ENCODE data around the gene ELL2. TPM values are rescaled to one million over a fixed set of nuclear protein-coding genes. Genes with fewer than 3 reads are reported as not detected.

ELL2 gene
- total RNA-seq, 1 experiment from 2014 or later, result 27.5 TPM

DNA sequence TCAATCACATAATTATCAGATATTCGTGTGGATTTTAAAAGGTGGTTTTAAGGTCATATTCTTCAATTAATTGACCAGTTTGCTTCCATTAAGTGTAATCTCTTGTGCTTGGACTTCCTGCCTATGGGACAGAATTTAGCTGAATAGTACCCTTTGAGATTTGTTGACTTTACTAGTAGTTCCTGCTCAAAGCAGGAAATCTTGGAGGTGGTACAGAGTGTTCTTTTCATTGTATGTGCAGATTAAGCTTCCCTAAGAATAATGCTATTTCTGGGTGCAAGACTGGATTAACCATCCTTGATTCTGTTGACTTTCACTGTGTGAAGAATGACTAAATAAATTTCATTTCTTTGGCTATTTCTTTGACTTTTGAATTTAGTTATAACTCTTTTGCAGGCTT is 45.4 kb upstream of the ELL2 start:
- no peaks in the 10 kb centered on the region for H3K79me2 ChIP-seq (ENCODE audit: insufficient read depth, low read length)
- H4K91ac ChIP-seq (ENCODE audit: insufficient read length, low read depth, low read length), result no peak overlapping the region
- H3K27me3 ChIP-seq (ENCODE audit: insufficient read depth, low read length), result no peaks in the 10 kb centered on the region
- H3K23me2 ChIP-seq (ENCODE audit: insufficient read length, low read depth, low read length, poor library complexity, severe bottlenecking), result no peaks in the 10 kb centered on the region
- H2AFZ ChIP-seq (ENCODE audit: low read length), result no peak overlapping the region
- no peak for DNase-seq
- H3K27ac ChIP-seq (ENCODE audit: insufficient read length, low read depth, low read length), result no peak overlapping the region
- no peak overlapping the region for H2BK120ac ChIP-seq (ENCODE audit: low read depth, low read length, poor library complexity, severe bottlenecking)
- no peak overlapping the region for H3K18ac ChIP-seq (ENCODE audit: insufficient read length, low read depth, low read length)
- no peak overlapping the region for H3T11ph ChIP-seq (ENCODE audit: low read length)
- no peak overlapping the region for H3K27ac Mint-ChIP-seq
- WGBS (ENCODE audit: extremely low coverage, insufficient read length, low lambda C conversion rate), result no CpG with 5 or more reads among the region's 1 CpG
- H3K4me2 ChIP-seq (ENCODE audit: insufficient read depth, insufficient read length, low read length), result no peak overlapping the region
- H3K4me3 Mint-ChIP-seq, result no peak overlapping the region
- no peak overlapping the region for H3K9ac ChIP-seq (ENCODE audit: extremely low read depth, insufficient read length, low read length)
- no peaks in the 10 kb centered on the region for H3K27me3 Mint-ChIP-seq (ENCODE audit: low read depth)
- no peak overlapping the region for H3K23ac ChIP-seq (ENCODE audit: insufficient read length, low read depth, low read length)
- H3K4me1 Mint-ChIP-seq, result no peaks in the 10 kb centered on the region
- no peak overlapping the region for H2BK20ac ChIP-seq (ENCODE audit: low read depth, low read length, poor library complexity, severe bottlenecking)
- H3K56ac ChIP-seq (ENCODE audit: insufficient read length, low read depth, low read length), result no peak overlapping the region
- no peak overlapping the region for H3K14ac ChIP-seq (ENCODE audit: insufficient read depth, low read length)
- H3K9me3 ChIP-seq (ENCODE audit: control insufficient read depth, low read depth, low read length), result no peaks in the 10 kb centered on the region
- H2BK15ac ChIP-seq (ENCODE audit: low read depth, low read length), result no peak overlapping the region
- TF ChIP-seq, protein P1, sequence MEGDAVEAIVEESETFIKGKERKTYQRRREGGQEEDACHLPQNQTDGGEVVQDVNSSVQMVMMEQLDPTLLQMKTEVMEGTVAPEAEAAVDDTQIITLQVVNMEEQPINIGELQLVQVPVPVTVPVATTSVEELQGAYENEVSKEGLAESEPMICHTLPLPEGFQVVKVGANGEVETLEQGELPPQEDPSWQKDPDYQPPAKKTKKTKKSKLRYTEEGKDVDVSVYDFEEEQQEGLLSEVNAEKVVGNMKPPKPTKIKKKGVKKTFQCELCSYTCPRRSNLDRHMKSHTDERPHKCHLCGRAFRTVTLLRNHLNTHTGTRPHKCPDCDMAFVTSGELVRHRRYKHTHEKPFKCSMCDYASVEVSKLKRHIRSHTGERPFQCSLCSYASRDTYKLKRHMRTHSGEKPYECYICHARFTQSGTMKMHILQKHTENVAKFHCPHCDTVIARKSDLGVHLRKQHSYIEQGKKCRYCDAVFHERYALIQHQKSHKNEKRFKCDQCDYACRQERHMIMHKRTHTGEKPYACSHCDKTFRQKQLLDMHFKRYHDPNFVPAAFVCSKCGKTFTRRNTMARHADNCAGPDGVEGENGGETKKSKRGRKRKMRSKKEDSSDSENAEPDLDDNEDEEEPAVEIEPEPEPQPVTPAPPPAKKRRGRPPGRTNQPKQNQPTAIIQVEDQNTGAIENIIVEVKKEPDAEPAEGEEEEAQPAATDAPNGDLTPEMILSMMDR (conservative IDR thresholded peaks at IDR 0.05), result no peak
- H4K20me1 ChIP-seq (ENCODE audit: control insufficient read depth, insufficient read depth, insufficient read length), result no peaks in the 10 kb centered on the region
- no peak overlapping the region for H3K4ac ChIP-seq (ENCODE audit: low read depth, low read length)
- H2AK5ac ChIP-seq (ENCODE audit: insufficient read length, low read length), result no peak overlapping the region
- no peak overlapping the region for H4K8ac ChIP-seq (replicated peaks; ENCODE audit: insufficient read length, low read depth, low read length)
- H3K79me1 ChIP-seq (ENCODE audit: insufficient read depth, low read depth, low read length, poor library complexity, severe bottlenecking), result no peaks in the 10 kb centered on the region
- no peak overlapping the region for H4K5ac ChIP-seq (ENCODE audit: insufficient read length, low read depth, low read length)
- peaks cover 0 to 3% (median 0%) of the 10 kb centered on the region in 3 experiments; a peak in 2 of 7 replicates for H3K36me3 Mint-ChIP-seq (ENCODE audit: insufficient read depth in 1 of 3, low read depth in 3 of 3)
- peaks cover 1 to 3% of the 10 kb centered on the region in 2 experiments; a peak in 3 of 5 replicates for H3K9me3 Mint-ChIP-seq
- H3K4me1 ChIP-seq (ENCODE audit: insufficient read depth, low read length), result no peaks in the 10 kb centered on the region
- H2BK5ac ChIP-seq (ENCODE audit: insufficient read length, low read length), result no peak overlapping the region
- H2BK12ac ChIP-seq (ENCODE audit: insufficient read length, low read depth, low read length), result no peak overlapping the region
